Loucy (cell line): ENCODE results near the gene GCAT.
A peak's percentile ranks its signal among the peaks of the same experiment; 100 is the strongest.

Experiments used
- CTCF ChIP-seq: fragments of 200-600 bp; sonication (generic); conservative IDR thresholded peaks from 2 replicates; pipeline ENCODE4 v1.5.1; 2014; ENCODE audit warnings: mild to moderate bottlenecking, antibody characterized with exemption, low read length
- EZH2phosphoT487 ChIP-seq: fragments of 200-600 bp; IDR thresholded peaks from 2 replicates; pipeline ENCODE4 v1.6.1; 2018; ENCODE audit warnings: antibody characterized with exemption, mild to moderate bottlenecking, moderate library complexity, borderline replicate concordance

- TF ChIP-seq CTCF (peak; percentile 11; the same call in 1 of the 2 replicates), EZH2phosphoT487 (no peak)
Measured at GRCh38 chr22:37801946-37802309, 5.8 kb upstream of the GCAT start.
